Subcutaneous adipose tissue (tissue), 4 donors: ENCODE measurements around the gene LY6G5B. TPM values are rescaled to one million over a fixed set of nuclear protein-coding genes. Genes with fewer than 3 reads are reported as not detected.
A peak's percentile ranks its signal among the peaks of the same experiment; 100 is the strongest.

Source experiments
- small RNA-seq: library from RNA; depleted of rRNA; stranded (forward); fragments of <200 nt; gene quantifications from one replicate; pipeline ENCODE3, GENCODE V24; 2016
- total RNA-seq, 4 donors: library from RNA; depleted of rRNA; stranded (reverse); fragments of >200 nt; gene quantifications; one replicate each; pipeline ENCODE4 v1.1.0, GENCODE V29; 2016
- TF ChIP-seq, protein P1 (sequence below): fragments of 450-650 bp; IDR thresholded peaks from one replicate; pipeline ENCODE4 v1.5.1; 2016; ENCODE audit warnings: low read depth, mild to moderate bottlenecking, control low read depth, antibody characterized with exemption, moderate library complexity

LY6G5B gene
- total RNA-seq, 4 donors from 2014 or later: 4.4 to 19.2 (median 6.5) TPM

DNA sequence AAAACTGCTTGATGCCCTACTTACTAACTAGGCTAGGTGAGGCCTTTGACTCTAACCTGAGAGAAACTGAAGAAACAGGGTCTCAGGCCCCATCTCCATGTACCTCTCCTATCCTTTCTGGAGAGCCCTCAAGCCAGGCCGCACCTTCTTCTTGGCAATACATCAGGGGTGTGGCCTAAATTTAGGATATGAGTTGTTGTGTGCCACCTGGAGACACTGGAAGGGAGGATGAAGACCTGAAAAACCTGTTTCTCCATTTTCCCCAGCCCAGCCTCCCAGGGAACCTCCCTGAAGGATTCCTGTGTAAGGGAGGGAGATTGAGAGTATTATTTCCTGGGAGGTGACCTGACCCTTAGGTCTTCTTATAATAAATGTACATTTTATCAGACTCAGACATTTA is 48.5 kb downstream of the LY6G5B start:
- TF ChIP-seq, protein P1, sequence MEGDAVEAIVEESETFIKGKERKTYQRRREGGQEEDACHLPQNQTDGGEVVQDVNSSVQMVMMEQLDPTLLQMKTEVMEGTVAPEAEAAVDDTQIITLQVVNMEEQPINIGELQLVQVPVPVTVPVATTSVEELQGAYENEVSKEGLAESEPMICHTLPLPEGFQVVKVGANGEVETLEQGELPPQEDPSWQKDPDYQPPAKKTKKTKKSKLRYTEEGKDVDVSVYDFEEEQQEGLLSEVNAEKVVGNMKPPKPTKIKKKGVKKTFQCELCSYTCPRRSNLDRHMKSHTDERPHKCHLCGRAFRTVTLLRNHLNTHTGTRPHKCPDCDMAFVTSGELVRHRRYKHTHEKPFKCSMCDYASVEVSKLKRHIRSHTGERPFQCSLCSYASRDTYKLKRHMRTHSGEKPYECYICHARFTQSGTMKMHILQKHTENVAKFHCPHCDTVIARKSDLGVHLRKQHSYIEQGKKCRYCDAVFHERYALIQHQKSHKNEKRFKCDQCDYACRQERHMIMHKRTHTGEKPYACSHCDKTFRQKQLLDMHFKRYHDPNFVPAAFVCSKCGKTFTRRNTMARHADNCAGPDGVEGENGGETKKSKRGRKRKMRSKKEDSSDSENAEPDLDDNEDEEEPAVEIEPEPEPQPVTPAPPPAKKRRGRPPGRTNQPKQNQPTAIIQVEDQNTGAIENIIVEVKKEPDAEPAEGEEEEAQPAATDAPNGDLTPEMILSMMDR: no peak

DNA sequence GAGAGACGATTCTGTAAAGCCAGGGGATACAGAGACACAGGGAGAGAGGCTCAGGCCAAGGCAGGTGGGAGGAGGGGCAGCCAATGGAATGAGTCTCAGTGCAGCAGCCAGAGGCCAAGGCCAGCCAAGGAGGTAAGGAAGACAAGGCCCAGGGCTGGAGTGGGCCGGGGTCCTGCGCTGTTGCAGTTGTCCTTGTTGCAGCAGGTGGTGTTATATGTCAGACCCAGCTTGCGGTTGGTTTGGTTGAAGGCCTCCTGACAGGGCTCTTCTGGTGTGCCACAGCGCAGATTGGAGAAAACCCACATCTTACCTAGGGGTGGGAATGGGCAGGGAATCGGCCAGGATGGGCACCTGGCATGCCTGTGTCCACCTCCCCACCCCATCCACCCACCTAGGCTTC is 49.2 kb downstream of the LY6G5B start:
- TF ChIP-seq, protein P1: no peak

DNA sequence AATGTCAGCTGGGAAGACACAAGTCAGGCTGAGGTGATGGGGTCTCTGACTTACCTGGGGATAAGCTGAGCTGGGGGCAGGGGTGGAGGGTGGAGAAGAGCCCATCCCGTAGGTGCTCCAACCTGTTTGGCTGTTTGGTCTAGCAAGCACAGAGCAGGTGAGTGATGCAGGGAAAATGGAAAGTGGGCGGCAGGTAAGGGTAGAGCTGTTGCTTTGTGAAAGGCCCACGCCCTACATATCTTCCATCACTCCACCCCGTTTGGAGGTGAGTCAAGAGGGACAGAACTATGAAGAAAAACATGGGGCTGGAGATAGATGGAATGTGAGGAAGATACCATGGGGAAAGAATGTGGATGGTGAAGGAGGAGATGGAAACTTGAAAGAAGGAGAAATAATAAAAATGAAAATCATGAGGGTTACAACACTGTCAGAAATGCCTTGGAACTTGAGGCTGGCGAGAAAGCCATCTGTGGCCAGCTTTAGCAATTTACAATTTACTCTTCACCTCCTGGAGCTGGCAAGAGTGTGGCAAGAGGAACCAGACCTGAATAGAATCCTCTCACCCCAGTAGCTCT is 50.5 kb downstream of the LY6G5B start:
- TF ChIP-seq, protein P1: no peak

DNA sequence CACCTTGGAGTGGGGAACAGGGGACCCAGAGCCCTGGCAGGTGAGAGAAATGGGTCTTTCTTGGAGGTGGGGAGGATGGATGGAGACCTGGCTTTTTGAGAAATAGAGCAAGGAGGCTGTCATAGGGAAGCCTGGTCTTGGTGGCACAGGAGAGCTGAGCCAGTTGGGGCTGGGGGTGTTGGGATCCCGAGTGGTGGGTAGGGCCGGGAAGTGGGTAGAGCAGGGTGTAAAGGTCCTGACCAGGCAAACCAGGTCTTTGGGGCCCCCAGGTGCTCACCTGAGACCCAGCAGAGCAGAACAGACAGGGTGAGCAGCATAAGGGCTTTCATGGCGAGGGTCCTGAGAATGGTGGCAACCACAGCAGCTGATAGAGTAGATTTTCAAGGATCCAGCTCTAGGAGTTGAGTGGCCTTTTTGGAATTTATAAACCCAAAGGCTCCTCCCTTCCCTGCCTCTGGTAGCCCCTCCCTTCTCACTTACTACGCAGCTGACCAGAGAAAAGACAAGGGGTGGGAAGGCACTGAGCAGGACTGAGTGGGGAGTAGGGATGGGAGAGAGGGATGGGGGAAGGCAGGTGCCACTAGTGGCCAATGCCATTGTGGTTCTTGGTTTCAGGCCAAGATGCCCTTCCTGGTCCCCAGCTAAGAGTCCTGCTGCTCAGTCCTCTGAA is 51.7 kb downstream of the LY6G5B start, which contains the start of gene LY6G6C:
Gene LY6G6C, minus strand, starts transcription at position 396 of the 670 bp plus-strand sequence. Its CDS starts 67 bp downstream, at position 329.
- TF ChIP-seq, protein P1: no peak

DNA sequence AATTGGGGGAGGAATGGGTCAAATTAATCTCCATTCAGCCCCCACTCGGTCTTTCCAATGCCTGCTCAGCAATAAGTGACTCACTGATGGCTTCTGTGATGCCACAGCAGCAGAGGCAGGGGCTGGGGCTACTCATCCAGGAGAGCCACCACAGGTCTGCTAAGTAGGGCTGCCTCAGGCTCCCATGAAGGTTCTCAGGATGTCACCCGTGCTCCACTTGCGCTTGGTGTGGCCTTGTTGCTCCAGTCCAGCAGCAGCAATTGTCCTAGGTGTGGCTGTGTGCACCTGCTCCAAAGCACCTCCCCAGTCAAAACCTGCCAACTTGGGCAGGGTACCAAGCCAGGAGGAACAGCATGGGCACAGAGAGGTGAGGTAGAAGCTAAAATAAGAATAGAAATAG is 52.4 kb downstream of the LY6G5B start:
- TF ChIP-seq, protein P1: no peak

Small RNA genes within 50 kb of the gene (small RNA-seq; reads per million reads assigned to genes)
- gene LY6G6D (not detected), gene MIR4646 (not detected), gene MIR6832 (not detected), gene RF00019 (0.49 reads per million), gene SNORA38 (12.6 reads per million, percentile 92 among the genes with 10 or more reads in this experiment)

Other genes with a start within 250 kb of the LY6G5B start
- gene MICB, start 171.8 kb upstream of the LY6G5B start, total RNA-seq: 1 to 10 TPM; 2.3 to 9.3 (median 3.8) TPM
- gene MCCD1, start 141.0 kb upstream of the LY6G5B start, total RNA-seq: not detected
- 100 to 1,000 TPM; 168 to 258 (median 217) TPM for gene DDX39B, start 128.0 kb upstream of the LY6G5B start, total RNA-seq
- 1 to 10 TPM in 1 of 4 donors, under 1 TPM in 1, not detected in 2; 0.68 to 1.5 TPM for gene ATP6V1G2, start 123.4 kb upstream of the LY6G5B start, total RNA-seq
- 10 to 100 TPM in 3 of 4 donors, 1 to 10 TPM in 1; 5.2 to 54.4 (median 28.1) TPM for gene NFKBIL1, start 122.4 kb upstream of the LY6G5B start, total RNA-seq
- not detected for gene LTA, start 97.7 kb upstream of the LY6G5B start, total RNA-seq
- gene TNF, start 94.4 kb upstream of the LY6G5B start, total RNA-seq: under 1 TPM in 2 of 4 donors, not detected in 2; 0.22 to 0.82 TPM
- under 1 TPM in 2 of 4 donors, not detected in 2; 0.66 to 0.85 TPM for gene LTB, start 87.6 kb upstream of the LY6G5B start, total RNA-seq
- gene LST1, start 83.7 kb upstream of the LY6G5B start, total RNA-seq: 10 to 100 TPM; 10.4 to 53.9 (median 12.5) TPM
- under 1 TPM in 1 of 4 donors, not detected in 3; 0.68 TPM for gene NCR3, start 77.0 kb upstream of the LY6G5B start, total RNA-seq
- 100 to 1,000 TPM in 2 of 4 donors, 10 to 100 TPM in 2; 30.9 to 177 (median 76.2) TPM for gene AIF1, start 54.7 kb upstream of the LY6G5B start, total RNA-seq
- gene PRRC2A, start 49.3 kb upstream of the LY6G5B start, total RNA-seq: 10 to 100 TPM; 36.0 to 79.5 (median 46.5) TPM
- 100 to 1,000 TPM; 152 to 230 (median 170) TPM for gene BAG6, start 17.3 kb upstream of the LY6G5B start, total RNA-seq
- 1 to 10 TPM; 1.5 to 4.4 (median 3.1) TPM for gene APOM, start 14.1 kb upstream of the LY6G5B start, total RNA-seq
- gene C6orf47, start 9.2 kb upstream of the LY6G5B start, total RNA-seq: 10 to 100 TPM; 12.9 to 19.2 (median 15.7) TPM
- 10 to 100 TPM; 13.4 to 20.0 (median 16.7) TPM for gene GPANK1, start 5.0 kb upstream of the LY6G5B start, total RNA-seq
- 100 to 1,000 TPM; 146 to 170 (median 165) TPM for gene CSNK2B, start 3.9 kb upstream of the LY6G5B start, total RNA-seq
- gene LY6G5C, start 11.1 kb downstream of the LY6G5B start, total RNA-seq: 1 to 10 TPM in 2 of 4 donors, not detected in 2; 1.4 to 1.5 TPM
- gene ABHD16A, start 33.3 kb downstream of the LY6G5B start, total RNA-seq: 10 to 100 TPM; 29.2 to 45.1 (median 35.6) TPM
- not detected for gene LY6G6F, start 36.9 kb downstream of the LY6G5B start, total RNA-seq
- not detected for gene LY6G6D, start 45.4 kb downstream of the LY6G5B start, total RNA-seq
- gene LY6G6C, start 51.8 kb downstream of the LY6G5B start, total RNA-seq: not detected
- under 1 TPM in 1 of 4 donors, not detected in 3; 0.33 TPM for gene MPIG6B, start 53.4 kb downstream of the LY6G5B start, total RNA-seq
- gene DDAH2, start 59.3 kb downstream of the LY6G5B start, total RNA-seq: 100 to 1,000 TPM; 112 to 189 (median 160) TPM
- 100 to 1,000 TPM; 181 to 503 (median 311) TPM for gene CLIC1, start 66.6 kb downstream of the LY6G5B start, total RNA-seq
- gene MSH5, start 70.0 kb downstream of the LY6G5B start, total RNA-seq: 10 to 100 TPM in 2 of 4 donors, 1 to 10 TPM in 2; 7.5 to 24.5 (median 9.0) TPM
- 1 to 10 TPM in 2 of 4 donors, not detected in 2; 2.0 to 8.3 TPM for gene SAPCD1, start 92.7 kb downstream of the LY6G5B start, total RNA-seq
- gene VWA7, start 107.4 kb downstream of the LY6G5B start, total RNA-seq: not detected
- 10 to 100 TPM; 20.6 to 49.7 (median 31.2) TPM for gene VARS1, start 125.8 kb downstream of the LY6G5B start, total RNA-seq
- 10 to 100 TPM; 14.3 to 27.5 (median 24.0) TPM for gene LSM2, start 137.0 kb downstream of the LY6G5B start, total RNA-seq
- gene HSPA1L, start 145.3 kb downstream of the LY6G5B start, total RNA-seq: 1 to 10 TPM in 3 of 4 donors, under 1 TPM in 1; 0.65 to 2.9 (median 1.2) TPM
- gene HSPA1A, start 145.6 kb downstream of the LY6G5B start, total RNA-seq: 100 to 1,000 TPM; 100 to 210 (median 165) TPM
- 100 to 1,000 TPM in 2 of 4 donors, 10 to 100 TPM in 2; 61.8 to 153 (median 91.6) TPM for gene HSPA1B, start 157.8 kb downstream of the LY6G5B start, total RNA-seq
- 10 to 100 TPM; 24.9 to 46.6 (median 40.2) TPM for gene NEU1, start 192.8 kb downstream of the LY6G5B start, total RNA-seq
- gene SLC44A4, start 209.0 kb downstream of the LY6G5B start, total RNA-seq: under 1 TPM in 1 of 4 donors, not detected in 3; 0.51 TPM
- gene EHMT2, start 227.7 kb downstream of the LY6G5B start, total RNA-seq: 10 to 100 TPM in 3 of 4 donors, 1 to 10 TPM in 1; 9.5 to 33.3 (median 23.3) TPM
- 1 to 10 TPM in 1 of 4 donors, under 1 TPM in 3; 0.38 to 1.7 (median 0.93) TPM for gene ZBTB12, start 232.1 kb downstream of the LY6G5B start, total RNA-seq